ENCODE data around the gene NEMF. TPM values are rescaled to one million over a fixed set of nuclear protein-coding genes. Genes with fewer than 3 reads are reported as not detected.
A peak's percentile ranks its signal among the peaks of the same experiment; 100 is the strongest.
"Not testable (repeated sequence)": the region's sequence is repeated elsewhere in the genome, so short reads cannot be mapped to it uniquely, and the experiment has no call there.

NEMF gene
- polyA plus RNA-seq, 12 donors: 38.6 to 88.2 (median 52.4) TPM; not detected in 1

DNA sequence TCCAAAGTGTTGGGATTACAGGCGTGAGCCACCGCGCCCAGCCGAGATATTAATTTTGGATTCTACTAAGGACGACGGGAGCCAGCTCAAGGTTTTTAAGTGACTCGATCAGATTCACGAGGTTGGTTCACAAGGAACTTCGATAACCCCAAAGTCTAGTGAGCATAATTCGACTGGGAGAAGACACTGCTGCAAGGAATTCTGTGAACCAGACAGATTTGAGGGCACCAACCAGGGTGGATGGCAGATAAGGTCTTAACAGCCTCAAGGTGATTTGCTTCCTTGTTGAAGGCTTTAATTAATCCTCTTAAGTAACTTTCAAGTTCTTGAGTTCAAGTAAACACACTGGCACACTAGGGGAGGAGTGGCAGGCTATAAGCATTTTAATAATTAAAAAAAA, 85.7 kb downstream of the NEMF start:
- DNase-seq: no peak

DNA sequence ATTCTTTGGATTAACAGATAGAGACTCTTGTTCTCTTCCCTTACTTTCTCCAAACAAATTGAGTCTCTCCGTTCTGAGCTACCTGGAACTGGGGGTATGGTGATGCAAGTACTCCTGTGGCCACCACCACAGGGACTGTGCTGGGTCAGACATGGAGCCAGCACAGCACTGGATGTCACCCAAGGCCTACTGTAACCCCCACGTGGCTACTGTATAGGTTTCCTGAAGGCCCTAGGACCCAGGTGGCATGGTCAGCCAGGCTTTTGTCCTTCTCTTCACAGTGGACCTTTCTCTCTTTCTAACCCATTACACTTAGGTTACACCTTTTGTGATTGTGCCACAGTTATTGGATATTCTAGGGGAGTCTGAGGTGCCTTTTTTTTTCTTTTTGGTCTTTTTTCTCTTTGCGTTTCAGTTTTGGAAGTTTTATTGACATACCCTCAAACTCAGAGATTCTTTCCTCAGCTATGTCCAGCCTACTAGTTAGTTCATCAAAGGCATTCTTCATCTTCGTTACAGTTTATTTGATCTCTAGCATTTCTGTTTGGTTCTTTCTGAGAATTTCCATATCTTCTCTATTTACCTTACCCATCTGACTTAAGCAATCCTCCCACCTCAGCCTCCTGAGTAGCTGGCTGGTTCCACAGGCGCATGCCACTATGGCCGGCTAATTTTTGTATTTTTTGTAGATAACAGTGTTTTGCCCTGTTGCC, 90.6 kb downstream of the NEMF start:
- DNase-seq: no peak

DNA sequence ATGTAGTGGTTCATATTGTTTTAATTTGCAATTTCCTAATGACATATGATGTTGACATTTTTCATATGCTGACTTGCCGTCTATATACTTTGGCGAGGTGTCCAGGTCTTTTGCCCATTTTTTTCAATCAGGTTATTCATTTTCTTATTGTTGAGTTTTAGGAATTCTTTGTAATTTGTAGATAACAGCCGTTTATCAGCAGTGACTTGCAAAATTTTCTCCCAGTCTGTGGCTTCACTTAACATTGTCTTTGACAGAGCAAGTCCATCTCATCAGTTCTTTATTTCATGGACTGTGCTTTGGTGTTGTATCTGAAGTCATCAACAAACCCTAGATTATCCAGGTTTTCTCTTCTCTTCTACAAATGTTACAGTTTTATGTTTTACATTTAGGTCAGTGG, 97.2 kb downstream of the NEMF start:
- no peak for DNase-seq

DNA sequence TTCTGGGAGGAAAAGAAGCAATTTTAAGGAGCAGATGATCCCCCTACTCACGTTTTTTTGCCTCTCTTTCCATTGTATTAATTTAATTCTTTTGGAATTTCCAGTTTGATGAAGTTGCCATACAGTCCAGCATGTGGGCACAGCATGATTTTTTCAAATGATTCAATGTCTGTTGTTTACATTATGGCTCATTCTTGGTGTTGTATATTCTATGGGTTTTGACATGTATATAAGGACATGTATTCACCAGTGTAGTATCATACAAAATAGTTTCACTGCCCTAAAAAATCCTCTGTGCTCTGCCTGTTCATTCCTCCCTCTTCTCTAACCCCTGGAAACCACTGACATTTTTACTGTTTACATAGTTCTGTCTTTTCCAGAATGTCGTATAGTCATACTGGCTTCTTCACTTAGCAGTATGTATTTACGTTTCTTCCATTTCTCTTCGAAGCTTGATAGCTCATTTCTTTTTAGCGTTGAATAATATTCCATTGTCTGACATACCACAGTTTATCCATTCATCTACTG, 98.0 kb downstream of the NEMF start:
- DNase-seq: no peak

DNA sequence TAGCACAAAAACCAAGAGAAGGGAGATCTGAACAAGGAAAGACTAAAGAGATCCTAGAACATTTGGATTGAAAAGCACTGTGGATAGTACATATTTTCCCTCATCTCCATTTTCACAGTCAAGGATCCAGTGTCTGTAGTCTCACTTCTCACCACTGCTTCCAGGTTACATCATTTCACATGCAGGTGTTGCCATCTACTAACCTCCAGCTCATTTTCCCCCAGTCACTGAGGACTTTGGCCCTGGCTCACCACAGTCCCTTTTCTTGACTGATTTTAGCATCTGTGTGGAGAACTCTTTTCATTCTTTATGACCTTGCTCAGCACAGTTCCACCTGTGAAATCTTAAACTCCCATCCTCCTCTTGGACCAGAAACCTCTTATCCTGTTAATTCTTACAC, 106.1 kb downstream of the NEMF start:
- not testable (repeated sequence) for DNase-seq

DNA sequence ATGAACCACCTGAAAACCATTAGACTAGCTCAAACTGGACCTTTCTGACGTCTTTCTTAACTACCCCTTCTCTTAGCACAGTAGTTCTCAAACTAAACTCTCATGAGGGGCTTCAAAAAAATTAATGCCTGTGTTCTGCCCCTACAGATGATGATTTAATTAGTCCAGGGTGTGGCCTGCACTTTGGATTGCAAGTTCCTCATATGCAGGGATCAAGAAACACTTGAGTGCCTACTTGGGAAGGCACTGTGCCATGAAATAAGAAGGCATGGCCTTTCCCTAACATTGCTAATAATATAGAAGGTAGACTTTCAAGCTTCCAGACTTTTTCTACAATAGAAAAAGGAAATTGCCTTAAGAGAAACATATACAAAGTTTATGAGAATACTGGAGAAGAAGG, 107.4 kb downstream of the NEMF start:
- DNase-seq: no peak

DNA sequence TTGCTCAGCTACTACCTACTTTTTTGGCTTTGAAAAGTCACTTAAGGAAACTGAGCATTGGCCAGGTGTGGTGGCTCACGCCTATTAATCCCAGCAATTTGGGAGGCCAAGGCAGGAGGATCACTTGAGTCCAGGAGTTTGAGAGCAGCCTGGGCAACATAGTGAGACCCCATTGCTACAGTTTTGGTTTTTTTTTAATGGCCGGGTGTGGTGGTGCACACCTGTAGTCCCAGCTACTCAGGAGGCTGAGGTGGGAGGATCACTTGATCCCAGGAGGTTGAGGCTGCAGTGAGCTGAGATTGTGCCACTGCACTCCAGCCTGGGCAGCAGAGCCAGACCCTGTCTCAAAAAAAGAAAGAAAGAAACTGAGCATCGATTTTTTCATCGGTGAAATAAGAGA, 116.9 kb downstream of the NEMF start:
- DNase-seq: not testable (repeated sequence)

DNA sequence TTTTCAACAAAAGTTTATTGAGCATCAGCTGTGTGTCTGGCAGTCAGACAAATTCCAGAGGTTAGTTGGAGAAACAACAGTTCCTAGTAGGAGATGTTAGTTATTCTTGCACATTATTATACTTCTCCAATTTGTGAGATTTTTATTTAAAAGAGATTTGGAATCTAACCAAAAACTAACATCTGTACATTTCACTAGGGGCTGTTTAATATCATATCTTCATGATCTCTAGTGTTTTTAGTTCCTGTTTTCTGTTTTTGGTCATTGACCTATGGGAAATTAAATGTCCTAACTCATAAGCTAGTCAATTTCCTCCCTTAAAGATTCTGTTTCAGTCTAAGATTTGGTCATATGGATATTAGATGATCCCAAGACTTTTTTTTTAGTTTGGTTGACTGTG, 118.8 kb downstream of the NEMF start:
- peak; percentile 3 for DNase-seq

DNA sequence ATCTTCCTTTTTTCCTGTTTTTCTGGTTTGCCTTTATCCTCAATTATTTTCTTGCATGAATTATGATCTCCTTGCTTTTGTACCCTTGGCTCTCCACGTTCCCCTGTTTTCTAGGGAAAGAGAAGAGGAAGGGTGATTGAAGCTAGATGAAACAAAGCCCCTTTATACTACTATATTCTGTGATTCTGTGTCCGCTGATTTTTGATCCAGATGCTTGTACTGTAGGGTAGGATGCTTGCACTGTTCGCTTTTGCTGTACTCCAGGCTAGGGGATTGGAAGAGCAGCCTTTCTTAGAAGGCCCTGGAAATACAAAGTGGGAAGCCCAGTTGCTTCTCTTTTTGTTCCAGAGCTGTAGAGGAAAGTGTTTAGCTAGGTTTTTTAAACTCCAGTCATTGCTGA, 119.7 kb downstream of the NEMF start:
- DNase-seq: no peak

Other genes with a start within 250 kb of the NEMF start
- 100 to 1,000 TPM in 11 of 12 donors, not detected in 1; 144 to 313 (median 177) TPM for gene RPL36AL, start 232.2 kb downstream of the NEMF start, polyA plus RNA-seq (ENCODE audit: insufficient read length in 12 of 12)
- gene MGAT2, start 232.0 kb downstream of the NEMF start, polyA plus RNA-seq (ENCODE audit: insufficient read length in 12 of 12): 10 to 100 TPM in 9 of 12 donors, 1 to 10 TPM in 2, not detected in 1; 6.8 to 25.9 (median 12.1) TPM
- 10 to 100 TPM in 1 of 12 donors, 1 to 10 TPM in 10, not detected in 1; 7.0 to 11.1 (median 8.0) TPM for gene DNAAF2, start 217.5 kb downstream of the NEMF start, polyA plus RNA-seq (ENCODE audit: insufficient read length in 12 of 12)
- gene POLE2, start 164.6 kb downstream of the NEMF start, polyA plus RNA-seq (ENCODE audit: insufficient read length in 12 of 12): 10 to 100 TPM in 3 of 12 donors, 1 to 10 TPM in 8, not detected in 1; 5.2 to 20.4 (median 8.4) TPM
- gene KLHDC1, start 159.7 kb downstream of the NEMF start, polyA plus RNA-seq (ENCODE audit: insufficient read length in 12 of 12): 10 to 100 TPM in 1 of 12 donors, 1 to 10 TPM in 10, not detected in 1; 4.8 to 17.3 (median 5.8) TPM
- 10 to 100 TPM in 11 of 12 donors, not detected in 1; 60.7 to 87.8 (median 74.5) TPM for gene KLHDC2, start 84.6 kb downstream of the NEMF start, polyA plus RNA-seq (ENCODE audit: insufficient read length in 12 of 12)
- gene ARF6, start 40.3 kb upstream of the NEMF start, polyA plus RNA-seq (ENCODE audit: insufficient read length in 12 of 12): 100 to 1,000 TPM in 1 of 12 donors, 10 to 100 TPM in 11; 29.1 to 146 (median 37.7) TPM

All from muscle of arm (tissue), 12 donors.